Transverse colon (tissue), 4 donors: ENCODE results near the gene OFD1. TPM values are rescaled to one million over a fixed set of nuclear protein-coding genes. Genes with fewer than 3 reads are reported as not detected.
"Not testable (repeated sequence)": the region's sequence is repeated elsewhere in the genome, so short reads cannot be mapped to it uniquely, and the experiment has no call there.

Experiments
- DNase-seq: peaks from one replicate; pipeline ENCODE4 v3.0.0-alpha.2; 2019
- H3K27ac ChIP-seq, 4 donors: fragments of 200-600 bp; sonication (generic); 2 replicates each; pipeline ENCODE4 v1.5.1; 2016 to 2018; ENCODE audit warnings: inconsistent platforms in 4 of 4
- H3K27me3 ChIP-seq: fragments of 200-600 bp; sonication (generic); 2 replicates; pipeline ENCODE4 v1.5.1; 2017; ENCODE audit warnings: inconsistent platforms
- H3K36me3 ChIP-seq, 4 donors: fragments of 200-600 bp; sonication (generic); 2 replicates each; pipeline ENCODE4 v1.5.1; 2017 to 2019; ENCODE audit warnings: inconsistent platforms in 4 of 4
- H3K4me1 ChIP-seq, 4 donors: fragments of 200-600 bp; sonication (generic); 2 replicates each; pipeline ENCODE4 v1.5.1; 2017 to 2020; ENCODE audit warnings: inconsistent platforms in 4 of 4
- H3K4me3 ChIP-seq, 4 donors: fragments of 200-600 bp; sonication (generic); 1 replicate in 1 of 4; 2 replicates in 3 of 4; pipeline versions ENCODE4 v1.5.1 to v1.6.1; 2017 to 2019; ENCODE audit warnings: inconsistent platforms in 4 of 4
- H3K9me3 ChIP-seq, 2 donors: fragments of 200-600 bp; sonication (generic); 2 replicates each; pipeline ENCODE4 v1.5.1; 2017 to 2019; ENCODE audit warnings: inconsistent platforms in 2 of 2
- CTCF ChIP-seq, 5 experiments: fragments of 200-600 bp in 3 of 5; fragments of 450-650 bp in 2 of 5; sonication (generic) in 3 of 5; IDR thresholded peaks; 1 replicate in 2 of 5; 2 replicates in 3 of 5; pipeline ENCODE4 v1.5.1; 2016 to 2017; ENCODE audit warnings: antibody characterized with exemption in 5 of 5, inconsistent platforms in 3 of 5, mild to moderate bottlenecking in 2 of 5, moderate library complexity in 1 of 5
- EP300 ChIP-seq: sonication (generic); formaldehyde crosslinking; IDR thresholded peaks from one replicate; pipeline ENCODE4 v1.6.1; 2017; ENCODE audit warnings: antibody characterized with exemption, low read depth
- POLR2A ChIP-seq: fragments of 450-650 bp; IDR thresholded peaks from one replicate; pipeline ENCODE4 v1.6.1; 2016; ENCODE audit warnings: antibody characterized with exemption, mild to moderate bottlenecking, moderate library complexity
- POLR2AphosphoS5 ChIP-seq, 3 donors: sonication (generic); formaldehyde crosslinking; IDR thresholded peaks; one replicate each; pipeline ENCODE4 v1.6.1; 2016; ENCODE audit warnings: antibody characterized with exemption in 3 of 3
- WGBS, 2 donors: methylation state at CpG; one replicate each; pipeline ENCODE4 v1.1.5; 2018; ENCODE audit warnings: low coverage in 1 of 2; 5-methylcytosine and 5-hydroxymethylcytosine counted together
- in situ Hi-C, 4 donors: fragments of 200-750 bp; cut with MboI; loops; one replicate each; pipeline versions ENCODE4 v1.15.0 to v1.15.1; 2017; ENCODE audit warnings: low sequenced_read_pairs in 3 of 4, low pct_ligation_motif_present in 1 of 4, low pct_unique_long_range_greater_than_20kb in 1 of 4
- intact Hi-C: fragments of 100-400 bp; cut with DNase I; formaldehyde crosslinking; loops from one replicate; pipeline ENCODE4 v1.15.1; 2023; ENCODE audit warnings: low total_unique reads
- total RNA-seq, 4 donors: library from RNA; depleted of rRNA; stranded (reverse); fragments of >200 nt; gene quantifications; one replicate each; pipeline ENCODE4 v1.1.0, GENCODE V29; 2016

OFD1 gene
- total RNA-seq, 4 donors from 2014 or later, result 27.2 to 184 (median 62.8) TPM

GRCh38 chrX:13721819-13722519, 12.6 kb upstream of the OFD1 start:
- intact Hi-C loops, result no loop called here
- in situ Hi-C loops, result no loop called here

GRCh38 chrX:13724878-13725277, 9.7 kb upstream of the OFD1 start:
- H3K9me3 ChIP-seq, H3K4me3 ChIP-seq, H3K36me3 ChIP-seq, H3K27me3 ChIP-seq, H3K27ac ChIP-seq, intact Hi-C loops, DNase-seq, H3K4me1 ChIP-seq: not testable (repeated sequence)
- in situ Hi-C loops, result loop anchor here in 1 of 4 donors (25.0 kb wide), 1 partner anchor 312 kb away; the partner anchor contains the start of gene GEMIN8
- WGBS, 2 donors, result 95% methylated on average over 6 of the region's 9 CpGs; no CpG with 5 or more reads in 1 of the 2 donors

More at GRCh38 chrX:13721819-13722519, 12.6 kb upstream of the OFD1 start:
- 63 to 83% methylated on average over 2 to 7 of the region's 7 CpGs for WGBS, 2 donors
- H3K4me3 ChIP-seq, result no peak overlapping the region
- TF ChIP-seq POLR2A, result no peak
- TF ChIP-seq EP300, result no peak
- no peak for TF ChIP-seq POLR2AphosphoS5 (IDR thresholded peaks at IDR 0.05)
- no peak for TF ChIP-seq CTCF (IDR thresholded peaks at IDR 0.05)
- no peaks in the 10 kb centered on the region for H3K9me3 ChIP-seq
- H3K27me3 ChIP-seq, result no peaks in the 10 kb centered on the region
- H3K27ac ChIP-seq, result peak overlapping the region; percentile 47 to 75 (median 64)
- DNase-seq, result no peak
- peaks cover 0 to 10% (median 2%) of the 10 kb centered on the region in 4 donors for H3K4me1 ChIP-seq
- no peaks in the 10 kb centered on the region for H3K36me3 ChIP-seq

GRCh38 chrX:13726583-13726982, 8.0 kb upstream of the OFD1 start:
- in situ Hi-C loops, result loop anchor here in 1 of 4 donors (25.0 kb wide), 1 partner anchor 311 kb away; the partner anchor contains the start of gene GEMIN8
- intact Hi-C loops, H3K9me3 ChIP-seq, H3K27me3 ChIP-seq, H3K36me3 ChIP-seq, DNase-seq, H3K27ac ChIP-seq, H3K4me1 ChIP-seq, H3K4me3 ChIP-seq: not testable (repeated sequence)
- 86 to 88% methylated on average over 1 to 2 of the region's 2 CpGs for WGBS, 2 donors

- peaks cover 0 to 20% (median 0%) of the 10 kb centered on the region in 4 donors for H3K4me1 ChIP-seq
- not testable (repeated sequence) for H3K27ac ChIP-seq, H3K4me3 ChIP-seq, DNase-seq, H3K27me3 ChIP-seq, H3K36me3 ChIP-seq, H3K9me3 ChIP-seq
- intact Hi-C loops, result loop anchor here (10.0 kb wide), 1 partner anchor 66 kb away; no protein-coding TSS in a partner anchor
- 100% methylated on average over 1 of the region's 1 CpG; no CpG with 5 or more reads in 1 of the 2 donors for WGBS, 2 donors
- in situ Hi-C loops, result loop anchor here in 2 of 4 donors (10.0 to 25.0 kb wide), 2 partner anchors 76 to 307 kb away; partner anchors contain the start of genes GEMIN8 (in 1 of the 2) and TCEANC (in 1 of the 2)
Measured at GRCh38 chrX:13730523-13730922, 4.0 kb upstream of the OFD1 start.

- intact Hi-C loops, result loop anchor here (10.0 kb wide), 1 partner anchor 68 kb away; no protein-coding TSS in a partner anchor
- WGBS, 2 donors, result 40 to 80% methylated on average over 1 to 7 of the region's 7 CpGs
- H3K27ac ChIP-seq, result peak overlapping the region; percentile 20 to 97 (median 93)
- DNase-seq, result no peak
- peaks cover 0 to 33% (median 0%) of the 10 kb centered on the region in 4 donors for H3K4me1 ChIP-seq
- in situ Hi-C loops, result loop anchor here in 2 of 4 donors (10.0 to 25.0 kb wide), 2 partner anchors 78 to 305 kb away; partner anchors contain the start of genes GEMIN8 (in 1 of the 2) and TCEANC (in 1 of the 2)
- TF ChIP-seq POLR2AphosphoS5 (IDR thresholded peaks at IDR 0.05) (no peak), POLR2A (no peak), EP300 (no peak), CTCF (IDR thresholded peaks at IDR 0.05) (no peak)
- H3K9me3 ChIP-seq, result no peaks in the 10 kb centered on the region
- H3K27me3 ChIP-seq, result no peaks in the 10 kb centered on the region
- H3K4me3 ChIP-seq, result no peak overlapping the region
- H3K36me3 ChIP-seq, result no peaks in the 10 kb centered on the region
Measured at GRCh38 chrX:13732246-13733067, 2.1 kb upstream of the OFD1 start.
